Prostate gland (tissue), 2 donors: ENCODE results near the gene TRAPPC2. TPM values are rescaled to one million over a fixed set of nuclear protein-coding genes. Genes with fewer than 3 reads are reported as not detected.
A peak's percentile ranks its signal among the peaks of the same experiment; 100 is the strongest.

Source experiments
- DNase-seq: peaks from one replicate; pipeline ENCODE4 v3.0.0-alpha.2; 2019; ENCODE audit warnings: low spot score
- H3K27ac ChIP-seq, 2 donors: fragments of 200-600 bp; sonication (generic); 2 replicates each; pipeline ENCODE4 v1.5.1; 2017 to 2019
- H3K27me3 ChIP-seq: fragments of 200-600 bp; sonication (generic); replicated peaks from 2 replicates; pipeline ENCODE4 v1.5.1; 2019; ENCODE audit not compliant: insufficient read depth
- H3K36me3 ChIP-seq, 2 donors: fragments of 200-600 bp; sonication (generic); 1 replicate in 1 of 2; 2 replicates in 1 of 2; pipeline versions ENCODE4 v1.5.1 to v1.8.1; 2017 to 2019
- H3K4me1 ChIP-seq: fragments of 200-600 bp; sonication (generic); replicated peaks from 2 replicates; pipeline ENCODE4 v1.5.1; 2019
- H3K4me3 ChIP-seq, 2 donors: fragments of 200-600 bp; sonication (generic); 2 replicates each; pipeline ENCODE4 v1.5.1; 2017 to 2019
- H3K9me3 ChIP-seq: fragments of 200-600 bp; sonication (generic); 2 replicates; pipeline ENCODE4 v1.5.1; 2017
- CTCF ChIP-seq, 4 experiments: fragments of 200-600 bp in 2 of 4; fragments of 450-650 bp in 2 of 4; sonication (generic) in 2 of 4; IDR thresholded peaks; 1 replicate in 3 of 4; 2 replicates in 1 of 4; pipeline ENCODE4 v1.5.1; 2016 to 2019; ENCODE audit warnings: antibody characterized with exemption in 4 of 4, mild to moderate bottlenecking in 2 of 4, moderate library complexity in 2 of 4
- POLR2A ChIP-seq: fragments of 450-650 bp; IDR thresholded peaks from one replicate; pipeline ENCODE4 v1.6.1; 2016; ENCODE audit warnings: antibody characterized with exemption, mild to moderate bottlenecking
- POLR2AphosphoS5 ChIP-seq: sonication (generic); formaldehyde crosslinking; IDR thresholded peaks from one replicate; pipeline ENCODE4 v1.6.1; 2017; ENCODE audit warnings: antibody characterized with exemption
- WGBS: methylation state at CpG from one replicate; pipeline ENCODE4 v1.1.5; 2018; 5-methylcytosine and 5-hydroxymethylcytosine counted together
- intact Hi-C: fragments of 100-400 bp; cut with DNase I; formaldehyde crosslinking; loops from one replicate; pipeline ENCODE4 v1.14.2; 2022
- total RNA-seq, 2 donors: library from RNA; depleted of rRNA; stranded (reverse); fragments of >200 nt; gene quantifications; one replicate each; pipeline ENCODE4 v1.1.0, GENCODE V29; 2016

The TRAPPC2 gene
- total RNA-seq, 2 donors from 2014 or later: 15.6 to 20.2 TPM

GRCh38 chrX:13764281-13764680 lies 29.9 kb upstream of the TRAPPC2 start:
- Histone ChIP-seq H3K4me3 (no peak overlapping the region), H3K36me3 (no peaks in the 10 kb centered on the region), H3K27ac (peak overlapping the region; percentile 60 to 74), H3K9me3 (no peaks in the 10 kb centered on the region), H3K27me3 (no peaks in the 10 kb centered on the region), H3K4me1 (no peaks in the 10 kb centered on the region)
- 38% methylated on average over 7 of the region's 7 CpGs for WGBS
- no peak for DNase-seq
- TF ChIP-seq POLR2A (no peak), CTCF (IDR thresholded peaks at IDR 0.05) (no peak), POLR2AphosphoS5 (no peak)
- intact Hi-C loops: no loop called here

GRCh38 chrX:13763489-13763888 lies 29.1 kb upstream of the TRAPPC2 start:
- H3K4me3 ChIP-seq: peak overlapping the region in 1 of 2 donors; percentile 2

GRCh38 chrX:13761606-13762414 lies 27.4 kb upstream of the TRAPPC2 start:
- WGBS: 48% methylated on average over 7 of the region's 7 CpGs
- H3K36me3 ChIP-seq: no peaks in the 10 kb centered on the region
- H3K9me3 ChIP-seq: no peaks in the 10 kb centered on the region
- no peak for TF ChIP-seq CTCF (IDR thresholded peaks at IDR 0.05)
- TF ChIP-seq POLR2AphosphoS5: no peak
- no peak for TF ChIP-seq POLR2A
- H3K27me3 ChIP-seq: no peaks in the 10 kb centered on the region
- no peaks in the 10 kb centered on the region for H3K4me1 ChIP-seq
- intact Hi-C loops: no loop called here
- peak overlapping the region in 1 of 2 donors; percentile 74 for H3K27ac ChIP-seq
- H3K4me3 ChIP-seq: no peak overlapping the region
- DNase-seq: no peak

More at GRCh38 chrX:13763489-13763888, 29.1 kb upstream of the TRAPPC2 start:
- TF ChIP-seq POLR2AphosphoS5 (peak; percentile 76), CTCF (IDR thresholded peaks at IDR 0.05) (peak in 1 of 4 experiments; percentile 43), POLR2A (no peak)
- DNase-seq: peak; percentile 55
- H3K27ac ChIP-seq: peak overlapping the region; percentile 60 to 74
- intact Hi-C loops: no loop called here
- WGBS: 12% methylated on average over 8 of the region's 8 CpGs
- H3K36me3 ChIP-seq: no peaks in the 10 kb centered on the region
- no peaks in the 10 kb centered on the region for H3K4me1 ChIP-seq
- H3K9me3 ChIP-seq: no peaks in the 10 kb centered on the region
- H3K27me3 ChIP-seq: no peaks in the 10 kb centered on the region

- TF ChIP-seq POLR2A (no peak), CTCF (IDR thresholded peaks at IDR 0.05) (no peak), POLR2AphosphoS5 (no peak)
- Histone ChIP-seq H3K27me3 (no peaks in the 10 kb centered on the region), H3K4me3 (no peak overlapping the region), H3K9me3 (no peaks in the 10 kb centered on the region), H3K36me3 (no peaks in the 10 kb centered on the region), H3K4me1 (no peaks in the 10 kb centered on the region), H3K27ac (no peak overlapping the region)
- intact Hi-C loops: no loop called here
- DNase-seq: no peak
- 76% methylated on average over 8 of the region's 13 CpGs for WGBS
These were observed 26.0 kb upstream of the TRAPPC2 start for GRCh38 chrX:13760426-13760825.

- intact Hi-C loops: no loop called here
- Histone ChIP-seq H3K4me3 (no peak overlapping the region), H3K9me3 (no peaks in the 10 kb centered on the region), H3K27ac (peak overlapping the region in 1 of 2 donors; percentile 62), H3K27me3 (no peaks in the 10 kb centered on the region), H3K36me3 (no peaks in the 10 kb centered on the region), H3K4me1 (no peaks in the 10 kb centered on the region)
- TF ChIP-seq CTCF (IDR thresholded peaks at IDR 0.05) (no peak), POLR2A (no peak)
- no peak for DNase-seq
- 86% methylated on average over 8 of the region's 8 CpGs for WGBS
These were observed 24.8 kb upstream of the TRAPPC2 start for GRCh38 chrX:13759152-13759718.
